Dedifferentiated amniotic fluid mesenchymal stem cell (primary cell): ENCODE results near the gene SNRNP70.
A peak's percentile ranks its signal among the peaks of the same experiment; 100 is the strongest.

ENCODE experiments used
- DNase-seq: peaks from one replicate; pipeline ENCODE4 v3.0.0-alpha.2; 2016; ENCODE audit errors: extremely low spot score

Gene SNRNP70

DNA sequence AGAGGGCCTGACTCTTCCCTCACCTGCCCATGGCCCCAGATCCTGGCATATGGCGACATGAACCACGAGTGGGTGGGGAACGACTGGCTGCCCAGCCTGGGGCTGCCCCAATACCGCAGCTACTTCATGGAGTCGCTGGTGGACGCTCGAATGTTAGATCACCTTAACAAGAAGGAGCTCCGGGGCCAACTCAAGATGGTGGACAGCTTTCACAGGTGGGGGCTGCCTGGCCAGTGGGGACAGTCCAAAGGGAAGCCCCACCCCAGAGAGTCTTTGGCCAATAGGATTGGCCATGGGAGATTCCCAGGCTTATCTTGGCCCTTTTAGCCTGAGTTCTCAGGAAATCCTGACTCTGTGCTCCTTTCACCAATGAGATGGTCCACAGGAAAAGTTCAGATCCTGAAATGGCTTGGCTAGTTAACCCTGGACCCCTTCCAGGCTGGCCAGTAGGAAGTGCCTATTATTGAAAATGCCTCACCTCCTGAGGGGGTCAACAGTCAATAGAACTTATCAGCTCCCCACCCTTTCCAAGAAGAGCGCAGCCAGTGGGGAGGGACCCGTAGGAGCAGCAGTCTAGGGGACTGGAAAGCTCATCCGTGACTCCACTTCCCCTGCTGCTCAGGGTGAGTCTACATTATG, 62.9 kb downstream of the SNRNP70 start:
- no peak for DNase-seq

DNA sequence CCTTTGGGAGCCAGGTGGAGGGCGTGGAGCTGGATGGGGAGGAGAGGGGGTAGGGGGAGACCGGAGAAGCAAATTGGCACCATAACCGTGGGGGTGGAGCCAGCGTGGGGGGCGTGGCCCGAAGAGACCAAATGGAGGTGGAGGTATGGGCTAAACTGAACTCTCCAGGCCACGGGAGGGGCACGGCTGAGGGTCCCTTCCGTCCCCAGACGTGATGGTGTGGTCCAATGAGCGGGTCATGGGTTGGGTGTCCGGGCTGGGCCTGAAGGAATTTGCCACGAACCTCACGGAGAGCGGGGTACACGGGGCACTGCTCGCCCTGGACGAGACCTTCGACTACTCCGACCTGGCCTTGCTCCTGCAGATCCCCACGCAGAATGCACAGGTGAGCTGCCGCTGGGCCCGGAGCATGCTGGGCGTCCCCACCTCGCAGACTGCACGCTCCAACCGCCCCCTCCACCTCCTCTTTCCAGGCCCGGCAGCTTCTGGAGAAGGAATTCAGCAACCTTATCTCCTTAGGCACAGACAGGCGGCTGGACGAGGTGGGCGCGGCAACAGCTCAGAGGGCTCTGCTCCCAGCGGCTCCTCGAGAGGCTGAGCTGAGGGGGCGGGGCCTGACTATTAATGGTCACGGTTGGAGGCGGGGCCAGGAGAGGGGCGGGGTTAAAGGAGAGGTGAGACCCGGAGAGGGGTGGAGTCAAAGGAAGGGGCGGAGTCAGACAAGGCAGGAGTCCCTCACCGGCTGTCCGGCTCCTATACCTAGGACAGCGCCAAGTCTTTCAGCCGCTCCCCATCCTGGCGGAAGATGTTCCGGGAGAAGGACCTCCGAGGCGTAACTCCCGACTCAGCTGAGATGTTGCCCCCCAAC, 63.8 kb downstream of the SNRNP70 start:
- peak; percentile 85 for DNase-seq

DNA sequence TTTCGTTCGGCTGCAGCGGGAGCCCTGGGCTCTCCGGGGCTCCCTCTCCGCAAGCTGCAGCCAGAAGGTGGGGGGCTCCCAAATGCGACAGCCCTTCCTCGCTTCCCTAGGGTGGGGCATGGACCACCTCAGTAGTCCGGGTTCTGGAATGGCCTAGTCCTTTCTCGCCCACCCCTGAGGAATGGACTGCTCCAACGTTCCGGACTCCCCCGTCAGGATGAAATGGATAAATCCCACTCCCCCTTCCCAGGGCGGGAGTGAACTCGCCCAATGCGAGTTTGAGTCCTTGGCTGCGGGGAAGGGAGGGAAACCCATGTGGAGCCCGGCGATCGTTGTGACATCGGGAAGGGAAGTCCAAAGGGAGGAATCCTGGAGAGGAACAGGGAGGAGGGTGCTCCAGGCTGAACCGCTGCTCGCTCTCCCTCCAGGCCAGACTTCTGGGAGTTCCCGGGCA, 64.4 kb downstream of the SNRNP70 start:
- peak; percentile 73 for DNase-seq

DNA sequence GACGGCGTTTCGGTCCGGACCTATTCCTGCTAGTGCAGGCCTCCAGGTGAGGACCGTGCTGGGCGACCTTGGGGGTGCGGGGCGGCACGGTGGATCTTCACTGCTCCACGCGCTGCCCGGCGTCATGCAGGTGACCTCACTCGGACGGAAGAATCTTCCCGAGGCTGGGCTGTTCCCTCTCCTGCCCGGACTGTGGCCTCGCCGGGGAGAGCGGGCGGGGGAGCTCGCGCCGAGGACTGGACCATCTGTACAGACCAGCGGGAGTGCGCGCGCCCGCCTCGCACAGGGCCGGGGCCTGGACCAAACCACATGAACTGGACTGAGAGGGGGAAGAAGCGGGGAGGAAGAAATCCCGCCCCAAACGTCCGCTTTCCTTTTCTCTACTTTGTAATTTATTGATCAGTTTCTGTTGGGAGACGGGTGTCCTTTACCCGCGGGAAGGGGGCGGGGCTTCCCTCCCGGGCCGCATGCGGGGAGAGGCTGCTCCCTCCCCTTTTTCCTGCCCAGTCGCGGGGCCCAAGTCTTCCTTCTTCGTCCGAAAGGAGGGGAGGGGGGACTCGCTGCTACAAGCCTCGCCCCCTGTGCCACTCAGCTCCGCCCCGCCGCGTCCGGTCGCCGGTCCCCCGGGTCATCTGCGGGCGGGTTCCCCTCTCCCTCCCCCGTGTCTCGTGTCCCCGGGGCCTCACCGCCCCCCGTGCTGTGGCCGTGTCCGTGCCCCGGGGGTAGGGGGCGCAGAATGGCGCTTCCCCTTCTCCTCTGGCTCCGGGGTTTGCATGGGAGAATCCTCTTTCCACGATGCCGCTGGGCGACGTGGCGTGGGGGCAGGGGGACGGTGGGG, 65.1 kb downstream of the SNRNP70 start:
- DNase-seq = peak; percentile 67

DNA sequence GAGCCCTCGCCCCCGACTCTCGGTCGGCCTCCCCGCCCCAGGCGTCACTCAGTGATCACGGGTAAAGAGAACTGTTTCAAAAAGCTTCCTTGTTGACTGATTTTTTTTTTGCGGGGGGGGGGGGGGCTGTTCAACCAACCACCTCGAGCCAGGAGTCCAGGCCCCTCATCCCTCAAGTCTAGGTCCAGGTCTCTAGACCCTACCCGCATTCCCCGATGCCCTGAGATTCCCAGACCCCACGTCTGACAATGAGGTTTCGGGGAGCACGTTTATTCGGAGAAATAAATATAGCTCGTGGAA, 65.6 kb downstream of the SNRNP70 start:
- DNase-seq = no peak

DNA sequence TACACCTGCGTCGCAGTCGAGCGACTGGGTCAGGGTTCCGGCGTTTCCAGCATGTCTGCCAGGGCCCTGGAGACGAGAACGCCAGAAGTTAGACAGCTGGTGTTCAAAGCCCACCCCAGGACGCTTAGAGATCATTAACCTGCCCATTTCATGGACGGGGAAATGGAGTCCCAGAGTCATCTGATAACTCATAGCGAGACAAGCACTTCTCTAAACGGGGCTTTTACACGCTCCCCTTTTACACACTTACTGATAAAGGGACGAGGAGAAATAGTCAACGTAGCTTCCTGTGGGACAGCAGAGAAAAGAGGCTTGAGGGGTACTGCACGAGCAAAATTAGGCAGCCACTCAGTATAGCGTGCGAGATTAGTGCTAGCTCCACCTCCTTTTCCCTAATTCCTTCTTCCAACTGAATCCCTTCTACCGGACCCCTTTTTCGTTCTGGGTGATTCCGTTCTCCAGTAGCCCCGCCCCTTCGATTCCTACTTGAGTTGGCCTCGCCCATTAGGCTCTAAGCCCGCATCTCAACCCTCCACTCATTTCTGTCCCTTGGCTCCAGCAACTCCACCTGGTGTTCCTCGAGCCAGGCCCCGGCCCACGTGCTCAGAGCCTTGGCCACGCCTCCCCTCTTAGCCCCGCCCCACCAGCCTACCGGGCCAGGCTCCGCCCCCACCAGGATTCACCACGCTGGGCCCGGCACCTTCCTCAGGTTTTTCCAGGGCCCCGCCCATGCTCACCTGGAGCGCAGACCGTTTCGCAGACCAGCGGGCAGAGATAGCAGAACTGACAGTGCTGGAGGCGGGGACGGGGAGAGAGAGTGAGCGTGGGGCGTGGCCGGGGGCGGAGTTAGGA, 66.2 kb downstream of the SNRNP70 start:
- DNase-seq = no peak

DNA sequence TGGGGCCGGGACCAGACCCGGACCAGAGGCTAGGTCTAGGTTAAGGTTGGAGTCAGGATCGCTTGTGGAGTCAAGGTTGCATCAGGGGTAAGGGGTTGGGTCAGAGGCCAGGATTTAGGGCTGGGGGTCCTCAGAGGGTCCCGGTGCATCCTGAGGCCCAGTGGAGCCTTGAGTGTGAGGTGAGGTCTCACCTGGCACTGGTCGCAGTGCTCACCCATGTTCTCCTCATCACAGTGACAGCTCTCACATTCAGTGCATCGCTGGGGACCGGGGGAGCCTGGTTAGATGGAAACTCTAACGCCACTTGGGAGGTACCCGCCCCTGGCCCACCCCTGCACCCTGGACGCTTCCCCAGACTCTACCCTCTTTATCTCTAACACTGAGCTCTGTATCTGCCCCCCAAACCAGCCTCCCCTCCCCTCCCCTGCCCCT, 66.9 kb downstream of the SNRNP70 start:
- DNase-seq = no peak

DNA sequence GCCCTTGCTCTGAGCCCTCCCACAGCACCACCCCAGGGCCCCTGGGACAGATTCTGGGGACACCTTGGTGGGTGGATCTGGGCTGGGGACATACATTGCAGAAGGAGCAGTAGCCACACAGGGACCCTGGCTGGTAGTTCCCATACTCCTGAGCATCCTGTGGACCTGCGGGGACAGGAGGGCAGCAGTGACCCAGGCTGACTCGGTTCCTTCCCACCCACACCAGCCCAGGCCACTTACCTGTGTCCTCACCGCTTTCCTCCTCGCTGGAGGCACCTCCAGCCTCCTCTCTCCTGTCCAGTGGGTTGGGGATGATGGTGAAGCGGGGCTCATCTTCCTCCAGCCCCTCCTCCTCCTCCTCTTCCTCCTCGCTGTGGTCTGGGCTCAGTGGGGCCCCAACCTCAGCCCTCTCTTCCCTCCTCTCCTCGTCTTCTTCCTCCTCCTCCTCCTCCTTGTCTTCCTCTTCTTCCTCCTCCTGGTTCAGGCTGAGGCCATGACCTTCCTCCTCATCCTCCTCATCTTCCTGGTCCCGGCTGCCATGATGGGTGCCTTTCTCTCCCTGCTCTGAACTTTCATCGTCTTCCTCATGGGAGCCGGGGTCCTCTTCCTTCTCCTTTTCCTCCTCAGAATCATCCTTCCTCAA, 68.0 kb downstream of the SNRNP70 start:
- DNase-seq = no peak

DNA sequence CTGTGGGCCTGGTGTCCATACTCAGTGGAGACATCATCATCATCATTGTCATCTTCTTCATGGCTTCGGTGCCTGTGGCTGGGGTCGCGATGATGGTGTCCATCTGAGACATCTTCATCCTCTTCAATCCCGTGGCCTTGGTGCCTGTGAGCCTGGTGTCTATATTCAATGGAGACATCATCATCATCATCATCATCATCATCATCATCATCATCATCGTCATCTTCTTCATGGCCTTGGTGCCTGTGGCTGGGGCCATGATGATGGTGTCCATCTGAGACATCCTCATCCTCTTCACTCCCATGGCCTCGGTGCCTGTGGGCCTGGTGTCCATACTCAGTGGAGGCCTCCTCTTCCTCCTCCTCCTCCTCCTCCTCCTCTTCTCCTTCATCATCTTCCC, 69.0 kb downstream of the SNRNP70 start:
- DNase-seq = no peak

DNA sequence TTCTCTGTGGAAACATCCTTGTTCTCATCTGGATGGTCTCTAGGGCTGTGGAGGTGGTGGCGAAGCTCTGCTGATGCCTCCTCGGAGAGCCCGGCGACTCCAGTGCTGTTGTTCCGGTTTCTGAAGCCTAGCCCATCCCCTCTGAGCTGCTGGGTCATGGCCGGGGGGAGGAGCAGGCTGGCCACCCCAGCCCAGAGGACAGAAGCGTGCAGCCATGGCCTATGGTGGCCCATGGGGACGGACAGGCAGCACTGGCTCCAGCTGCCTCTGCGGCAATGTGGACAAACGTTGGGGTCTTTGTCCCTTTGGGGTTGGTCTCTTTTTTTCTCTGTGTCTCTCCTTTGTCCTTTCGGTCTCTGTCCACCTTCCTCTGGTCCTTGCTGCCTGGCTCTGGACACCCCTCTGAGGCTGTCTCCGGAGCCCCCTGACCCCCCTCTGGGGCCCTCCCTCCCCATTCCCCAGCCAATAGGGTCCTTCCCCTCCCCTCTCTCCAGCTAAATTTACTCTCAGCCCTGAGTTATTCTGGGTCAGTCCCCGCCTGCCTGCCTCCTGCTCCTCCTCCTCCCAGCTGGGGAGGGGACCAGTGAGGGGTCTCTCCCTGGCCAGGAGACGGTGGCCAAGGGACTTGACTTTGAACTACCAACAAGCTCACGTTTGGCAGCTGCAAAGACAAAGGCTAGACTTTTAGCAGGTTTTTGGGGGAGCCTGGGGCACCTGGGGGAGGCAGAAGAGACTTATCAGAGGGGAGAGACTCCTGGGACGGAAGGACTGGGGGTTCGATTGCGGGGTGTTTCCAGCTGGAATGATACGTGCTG, 70.0 kb downstream of the SNRNP70 start, which contains the start of gene HRC:
TSS of gene HRC (minus strand) at position 392 of the 815 bp plus-strand sequence. CDS start at position 233, 159 bp downstream.
- no peak for DNase-seq

DNA sequence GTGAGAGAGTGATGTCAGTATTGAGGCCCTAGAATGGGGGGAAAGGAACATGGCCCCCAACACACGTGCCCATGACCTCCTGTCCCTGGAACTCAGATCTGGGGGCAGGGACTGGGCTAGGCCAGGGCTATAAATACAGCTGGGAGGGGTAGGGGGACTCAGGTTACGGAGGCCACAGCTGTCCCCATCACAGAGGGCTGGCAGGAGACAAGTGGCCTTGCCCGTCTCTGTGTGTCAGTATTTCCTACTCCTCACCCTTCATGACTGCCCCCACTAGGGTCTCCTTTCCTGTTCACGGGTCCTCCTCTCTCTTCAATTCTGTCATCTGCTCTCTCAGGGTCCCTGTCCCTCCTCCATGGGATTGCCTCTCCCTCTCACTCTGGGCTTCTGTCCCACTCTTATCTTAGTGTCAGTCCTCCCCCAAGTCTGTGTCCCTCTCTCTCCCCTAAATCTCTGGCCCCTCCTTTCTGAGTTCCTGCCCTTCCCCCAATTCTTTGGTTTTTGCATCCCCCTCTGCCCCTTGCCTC, 70.6 kb downstream of the SNRNP70 start:
- DNase-seq = no peak

DNA sequence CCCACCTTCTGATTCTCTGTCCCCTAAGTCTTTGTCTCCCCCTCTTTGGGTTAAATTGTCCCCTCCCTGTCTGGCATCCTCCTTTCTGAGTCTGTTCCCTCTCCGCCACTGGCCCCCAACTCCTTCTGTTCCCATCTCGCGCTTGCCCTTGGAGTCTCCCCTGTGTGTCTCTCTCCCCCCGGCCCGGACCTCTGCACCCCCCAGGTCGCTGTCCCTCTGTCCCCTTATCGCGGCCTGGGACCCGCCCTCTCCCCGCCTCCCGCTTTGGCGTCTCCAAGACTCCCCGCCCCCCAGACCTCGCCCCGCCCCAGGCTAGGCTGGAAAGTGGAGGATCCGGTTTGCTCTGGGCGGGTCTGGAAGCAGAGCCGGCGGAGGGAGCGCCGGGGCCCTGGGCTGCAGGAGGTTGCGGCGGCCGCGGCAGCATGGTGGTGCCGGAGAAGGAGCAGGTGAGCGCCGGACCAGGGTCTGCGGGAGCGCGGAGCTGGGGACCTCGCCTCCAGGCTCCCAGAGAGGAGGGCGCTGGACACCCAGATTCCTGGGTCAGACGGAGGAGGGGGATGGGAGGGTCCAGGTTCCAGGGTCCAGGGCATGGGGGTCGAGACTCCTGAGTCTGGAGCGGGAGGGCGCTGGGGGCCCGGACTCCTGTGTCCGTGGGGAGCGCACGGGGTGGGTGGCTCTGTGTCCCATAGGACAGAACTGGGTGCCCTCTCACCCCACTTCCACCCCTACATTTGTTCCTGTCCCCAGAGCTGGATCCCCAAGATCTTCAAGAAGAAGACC, 72.4 kb downstream of the SNRNP70 start, which contains the start of gene TRPM4:
TSS of gene TRPM4 (plus strand) at position 348 of the 780 bp plus-strand sequence. CDS start at position 423, 75 bp downstream.
- peak; percentile 58 for DNase-seq
